Motor neuron (in vitro differentiated cells): ENCODE data around the gene SVEP1. TPM values are rescaled to one million over a fixed set of nuclear protein-coding genes. Genes with fewer than 3 reads are reported as not detected.

Source experiments
- ATAC-seq, 8 experiments: fragments of 200-7000 bp; cut with Tn5 transposase; replicated peaks in 6 of 8; 2 replicates each; pipeline ENCODE4 v1.8.0; 2021; ENCODE audit warnings: mild to moderate bottlenecking in 8 of 8, moderate library complexity in 8 of 8
- H3K27ac ChIP-seq, 2 donors: fragments of 250-450 bp; sonication (Bioruptor Pico); 2 replicates each; pipeline ENCODE4 v1.9.0; 2021; ENCODE audit warnings: antibody characterized with exemption in 2 of 2, mild to moderate bottlenecking in 2 of 2, moderate library complexity in 1 of 2
- H3K4me1 ChIP-seq, 2 donors: fragments of 250-450 bp; sonication (Bioruptor Pico); replicated peaks in 1 of 2; 2 replicates each; pipeline ENCODE4 v1.6.1; 2021; ENCODE audit warnings: antibody characterized with exemption in 2 of 2, mild to moderate bottlenecking in 2 of 2, moderate library complexity in 1 of 2
- H3K4me3 ChIP-seq, 5 donors: fragments of 250-450 bp; sonication (Bioruptor Pico); 2 replicates each; pipeline ENCODE4 v1.9.0; 2021; ENCODE audit warnings: antibody characterized with exemption in 5 of 5, mild to moderate bottlenecking in 5 of 5, moderate library complexity in 4 of 5
- WGBS, 10 experiments: fragments of 450-650 bp; shearing (Covaris generic); methylation state at CpG; one replicate each; pipeline ENCODE4 v1.0.0; 2022; 5-methylcytosine and 5-hydroxymethylcytosine counted together
- in situ Hi-C, 9 experiments: fragments of 400-800 bp; cut with MboI; loops; one replicate each; pipeline ENCODE4 v1.15.0; 2021; ENCODE audit warnings: low sequenced_read_pairs in 9 of 9, low pct_unique_long_range_greater_than_20kb in 2 of 9; ENCODE audit not compliant: unreplicated experiment in 9 of 9
- total RNA-seq, 8 experiments: library from RNA; unstranded; fragments of 300-600 nt; gene quantifications; 2 replicates each; pipeline versions ENCODE4 v1.2.3 to v1.2.4, GENCODE V29; 2022

The SVEP1 gene
- total RNA-seq, 8 experiments from 2014 or later: 0.22 to 8.9 (median 0.97) TPM

DNA sequence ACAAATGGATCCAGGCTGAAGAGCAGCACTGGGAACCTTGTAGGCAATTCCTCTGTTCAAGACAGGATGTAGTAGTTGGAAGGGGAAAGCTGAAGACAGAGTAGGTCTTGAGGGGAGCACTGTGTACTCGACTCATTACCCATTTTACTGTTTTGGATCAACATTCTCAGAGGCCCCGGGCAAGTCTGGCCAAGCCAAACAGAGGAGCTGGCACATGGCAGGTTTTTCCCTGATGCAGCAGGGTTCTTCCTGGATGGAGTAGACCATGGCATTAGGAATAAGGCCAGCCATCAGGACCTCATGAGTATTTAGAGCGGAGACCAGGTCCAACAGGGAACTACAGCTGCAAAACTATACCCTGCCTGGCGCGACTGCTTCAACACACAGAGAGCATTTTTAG is 4.4 kb downstream of the SVEP1 start:
- H3K4me3 ChIP-seq: no peak overlapping the region
- ATAC-seq: no peak
- H3K27ac ChIP-seq: no peak overlapping the region
- in situ Hi-C loops: no loop called here
- WGBS, 10 experiments: 83 to 100% (median 89%) methylated on average over 1 to 4 of the region's 5 CpGs; no CpG with 5 or more reads in 5 of the 10 experiments
- peaks cover 2 to 3% of the 10 kb centered on the region in 2 donors for H3K4me1 ChIP-seq

DNA sequence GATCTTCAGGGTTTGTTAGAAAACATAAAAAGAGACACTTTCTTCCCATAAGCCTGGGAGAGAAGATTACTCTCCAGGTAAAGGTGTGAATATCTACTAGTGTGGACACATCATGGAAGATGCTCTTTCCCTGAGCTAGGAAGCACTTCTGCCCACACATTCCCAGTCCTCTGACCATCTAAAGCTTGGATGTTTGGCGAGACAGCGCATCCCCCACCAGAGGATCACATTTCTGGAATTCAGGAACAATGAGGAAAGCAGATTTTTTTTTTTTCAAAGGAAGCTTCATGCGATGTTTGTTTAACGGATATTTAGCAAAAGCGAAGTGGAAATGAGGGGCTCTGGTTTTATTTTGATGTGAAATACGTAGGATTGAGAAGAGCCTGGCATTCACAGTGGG is 6.2 kb downstream of the SVEP1 start:
- H3K4me3 ChIP-seq: no peak overlapping the region
- in situ Hi-C loops: no loop called here
- no peak overlapping the region for H3K27ac ChIP-seq
- WGBS, 10 experiments: 78 to 100% (median 93%) methylated on average over 3 to 6 of the region's 6 CpGs; no CpG with 5 or more reads in 1 of the 10 experiments
- H3K4me1 ChIP-seq: no peaks in the 10 kb centered on the region
- no peak for ATAC-seq

- 60 to 100% (median 88%) methylated on average over 1 to 2 of the region's 2 CpGs; no CpG with 5 or more reads in 2 of the 10 experiments for WGBS, 10 experiments
- ATAC-seq: peak in 4 of 8 experiments; percentile 23 to 74 (median 56)
- in situ Hi-C loops: no loop called here
Measured at GRCh38 chr9:110571801-110572483, 7.6 kb downstream of the SVEP1 start.

DNA sequence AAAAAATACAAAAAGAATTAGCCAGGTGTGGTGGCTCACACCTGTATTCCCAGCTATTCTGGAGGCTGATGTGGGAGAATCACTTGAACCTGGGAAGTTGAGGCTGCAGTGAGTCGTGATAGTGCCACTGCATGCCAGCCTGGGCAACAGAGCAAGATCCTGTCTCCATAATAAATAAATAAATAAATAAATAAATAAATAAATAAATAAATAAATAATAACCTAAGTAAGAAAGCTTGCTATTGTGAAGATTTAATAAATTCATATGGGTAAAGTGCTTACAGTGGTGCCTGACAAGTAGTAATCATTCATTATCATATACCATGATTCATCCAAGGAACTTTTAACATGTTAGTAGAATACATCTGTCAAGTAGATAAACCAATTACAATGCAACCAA is 13.4 kb downstream of the SVEP1 start:
- no peak overlapping the region for H3K27ac ChIP-seq
- ATAC-seq: peak in 2 of 8 experiments; percentile 33 to 53
- H3K4me1 ChIP-seq: no peaks in the 10 kb centered on the region
- H3K4me3 ChIP-seq: no peak overlapping the region
- in situ Hi-C loops: no loop called here
- WGBS, 10 experiments: 71 to 100% (median 86%) methylated on average over 1 of the region's 1 CpG; no CpG with 5 or more reads in 7 of the 10 experiments

More at GRCh38 chr9:110571801-110572483, 7.6 kb downstream of the SVEP1 start:
- Histone ChIP-seq H3K27ac (no peak overlapping the region), H3K4me1 (no peaks in the 10 kb centered on the region), H3K4me3 (no peak overlapping the region)

- no peak for ATAC-seq
- in situ Hi-C loops: no loop called here
- Histone ChIP-seq H3K27ac (no peak overlapping the region), H3K4me1 (no peaks in the 10 kb centered on the region), H3K4me3 (no peak overlapping the region)
- 80 to 100% (median 88%) methylated on average over 1 to 2 of the region's 2 CpGs; no CpG with 5 or more reads in 1 of the 10 experiments for WGBS, 10 experiments
Measured at GRCh38 chr9:110561826-110562225, 17.7 kb downstream of the SVEP1 start.

DNA sequence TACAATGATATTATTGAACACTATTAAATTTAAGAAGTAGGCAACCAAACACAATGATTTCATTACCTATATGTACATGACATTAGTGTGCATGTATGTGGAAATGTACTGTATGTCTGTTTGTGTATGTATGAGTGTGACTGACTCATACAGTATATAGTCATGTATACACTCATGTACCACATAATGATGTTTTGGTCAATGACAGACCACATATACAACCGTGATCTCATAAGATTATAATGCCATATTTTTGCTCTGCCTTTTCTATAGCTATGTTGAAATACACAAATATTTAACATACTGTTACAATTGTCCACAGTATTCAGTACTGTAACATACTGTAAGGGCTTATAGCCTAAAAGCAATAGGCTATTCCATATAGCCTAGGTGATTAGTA is 19.7 kb downstream of the SVEP1 start:
- Histone ChIP-seq H3K4me1 (peaks cover 10 to 11% of the 10 kb centered on the region in 2 donors), H3K27ac (no peak overlapping the region), H3K4me3 (no peak overlapping the region)
- in situ Hi-C loops: no loop called here
- no peak for ATAC-seq
- WGBS, 10 experiments: 50 to 100% (median 94%) methylated on average over 1 of the region's 1 CpG; no CpG with 5 or more reads in 4 of the 10 experiments

GRCh38 chr9:110555551-110556331 is 23.8 kb downstream of the SVEP1 start:
- peak in 7 of 8 experiments; percentile 38 to 96 (median 80) for ATAC-seq
- WGBS, 10 experiments: 0 to 100% (median 16%) methylated on average over 1 to 6 of the region's 6 CpGs
- in situ Hi-C loops: no loop called here
- Histone ChIP-seq H3K4me3 (no peak overlapping the region), H3K4me1 (peaks cover 10 to 11% of the 10 kb centered on the region in 2 donors), H3K27ac (no peak overlapping the region)

- Histone ChIP-seq H3K4me1 (peaks cover 0 to 3% of the 10 kb centered on the region in 2 donors), H3K27ac (no peak overlapping the region), H3K4me3 (no peak overlapping the region)
- in situ Hi-C loops: no loop called here
- 0 to 96% (median 67%) methylated on average over 1 to 5 of the region's 5 CpGs; no CpG with 5 or more reads in 2 of the 10 experiments for WGBS, 10 experiments
- peak in 2 of 8 experiments; percentile 26 to 78 for ATAC-seq
Measured at GRCh38 chr9:110546411-110546871, 33.1 kb downstream of the SVEP1 start.

GRCh38 chr9:110545705-110546104 is 33.8 kb downstream of the SVEP1 start:
- WGBS, 10 experiments: 0 to 100% (median 78%) methylated on average over 1 of the region's 2 CpGs; no CpG with 5 or more reads in 6 of the 10 experiments
- Histone ChIP-seq H3K4me1 (peaks cover 0 to 3% of the 10 kb centered on the region in 2 donors), H3K4me3 (no peak overlapping the region), H3K27ac (no peak overlapping the region)
- peak in 1 of 8 experiments; percentile 75 for ATAC-seq
- in situ Hi-C loops: no loop called here

- H3K4me3 ChIP-seq: no peak overlapping the region
- in situ Hi-C loops: no loop called here
- H3K27ac ChIP-seq: no peak overlapping the region
- peaks cover 0 to 3% of the 10 kb centered on the region in 2 donors for H3K4me1 ChIP-seq
- WGBS, 10 experiments: 100% methylated on average over 1 of the region's 2 CpGs; no CpG with 5 or more reads in 9 of the 10 experiments
- ATAC-seq: peak in 1 of 8 experiments; percentile 42
Measured at GRCh38 chr9:110543631-110544051, 35.9 kb downstream of the SVEP1 start.

GRCh38 chr9:110541950-110542349 is 37.6 kb downstream of the SVEP1 start:
- Histone ChIP-seq H3K4me3 (no peak overlapping the region), H3K4me1 (peaks cover 0 to 3% of the 10 kb centered on the region in 2 donors), H3K27ac (no peak overlapping the region)
- in situ Hi-C loops: no loop called here
- ATAC-seq: no peak
- 43 to 100% (median 89%) methylated on average over 1 to 2 of the region's 2 CpGs; no CpG with 5 or more reads in 1 of the 10 experiments for WGBS, 10 experiments

GRCh38 chr9:110538647-110539041 is 40.9 kb downstream of the SVEP1 start:
- Histone ChIP-seq H3K4me3 (no peak overlapping the region), H3K4me1 (no peaks in the 10 kb centered on the region), H3K27ac (no peak overlapping the region)
- in situ Hi-C loops: no loop called here
- peak in 3 of 8 experiments; percentile 28 to 76 (median 36) for ATAC-seq
- 14 to 100% (median 86%) methylated on average over 1 to 2 of the region's 2 CpGs; no CpG with 5 or more reads in 2 of the 10 experiments for WGBS, 10 experiments
